A673 (cell line): Measurements from ENCODE around the gene OR10A2. TPM values are rescaled to one million over a fixed set of nuclear protein-coding genes. Genes with fewer than 3 reads are reported as not detected.

ENCODE experiments used
- BruUV-seq: library from RNA; stranded (reverse); fragments of 400-500 nt; replicated peaks from 2 replicates; lab custom pipeline; 2021; lab: Mats Ljungman, UMichigan
- CTCF ChIA-PET: fragments of 300-600 bp; sonication (Branson Sonifier 250); formaldehyde crosslinking; loops from one replicate; lab custom pipeline; 2022; ENCODE audit warnings: antibody characterized with exemption; lab: Charles Lee
- POLR2A ChIA-PET: fragments of 300-600 bp; sonication (Branson Sonifier 250); formaldehyde crosslinking; loops from one replicate; lab custom pipeline; 2022; ENCODE audit warnings: antibody characterized with exemption; ENCODE audit not compliant: low non-redundant PET; lab: Charles Lee
- DNase-seq: peaks from one replicate; pipeline ENCODE4 v3.0.0-alpha.2; 2015; ENCODE audit warnings: low spot score
- H3K27ac ChIP-seq: fragments of 200-600 bp; sonication (generic); 2 replicates; pipeline ENCODE4 v1.5.1; 2016; ENCODE audit warnings: mixed run types, low read depth, mild to moderate bottlenecking, mixed read lengths, antibody characterized with exemption, low read length; ENCODE audit not compliant: poor library complexity, severe bottlenecking
- H3K27me3 ChIP-seq: fragments of 200-600 bp; sonication (generic); replicated peaks from 2 replicates; pipeline ENCODE4 v1.6.1; 2017; ENCODE audit warnings: mixed run types, low read depth, mild to moderate bottlenecking, mixed read lengths, antibody characterized with exemption, low read length; ENCODE audit not compliant: insufficient read depth, poor library complexity
- H3K36me3 ChIP-seq: fragments of 200-600 bp; sonication (generic); 2 replicates; pipeline ENCODE4 v1.6.1; 2016; ENCODE audit warnings: mixed run types, mild to moderate bottlenecking, mixed read lengths, antibody characterized with exemption, low read length; ENCODE audit not compliant: insufficient read depth, poor library complexity, severe bottlenecking
- H3K4me1 ChIP-seq: fragments of 200-600 bp; sonication (generic); 2 replicates; pipeline ENCODE4 v1.6.1; 2017; ENCODE audit warnings: mixed run types, mild to moderate bottlenecking, mixed read lengths, antibody characterized with exemption, low read length; ENCODE audit not compliant: insufficient read depth, poor library complexity, severe bottlenecking
- H3K4me3 ChIP-seq: fragments of 200-600 bp; sonication (generic); 2 replicates; pipeline ENCODE4 v1.5.1; 2016; ENCODE audit warnings: low read depth, mixed run types, mild to moderate bottlenecking, mixed read lengths, low read length; ENCODE audit not compliant: poor library complexity, severe bottlenecking
- H3K9me3 ChIP-seq: fragments of 200-600 bp; sonication (generic); 2 replicates; pipeline ENCODE4 v1.6.1; 2016; ENCODE audit warnings: mixed run types, low read depth, mild to moderate bottlenecking, mixed read lengths, antibody characterized with exemption, low read length; ENCODE audit not compliant: poor library complexity, severe bottlenecking
- CTCF ChIP-seq: fragments of 300-800, 200-600 bp; sonication (generic); conservative IDR thresholded peaks from 2 replicates; pipeline ENCODE4 v1.5.1; 2017; ENCODE audit warnings: low read depth, mild to moderate bottlenecking, antibody characterized with exemption, low read length, moderate library complexity, mixed read lengths
- EZH2 ChIP-seq: fragments of 200-600 bp; sonication (generic); IDR thresholded peaks from 2 replicates; pipeline ENCODE4 v1.6.1; 2017; ENCODE audit warnings: borderline replicate concordance, low read depth, mild to moderate bottlenecking, mixed read lengths, antibody characterized with exemption, low read length; ENCODE audit not compliant: poor library complexity, severe bottlenecking
- intact Hi-C: fragments of 100-400 bp; cut with micrococcal nuclease; formaldehyde crosslinking; loops from one replicate; pipeline ENCODE4 v1.10.0; 2022; ENCODE audit not compliant: unreplicated experiment
- total RNA-seq: library from RNA; stranded (reverse); gene quantifications from 2 replicates; pipeline ENCODE4 v1.2.3, GENCODE V29; 2021

The OR10A2 gene
- total RNA-seq, 1 experiment from 2014 or later, result not detected

DNA sequence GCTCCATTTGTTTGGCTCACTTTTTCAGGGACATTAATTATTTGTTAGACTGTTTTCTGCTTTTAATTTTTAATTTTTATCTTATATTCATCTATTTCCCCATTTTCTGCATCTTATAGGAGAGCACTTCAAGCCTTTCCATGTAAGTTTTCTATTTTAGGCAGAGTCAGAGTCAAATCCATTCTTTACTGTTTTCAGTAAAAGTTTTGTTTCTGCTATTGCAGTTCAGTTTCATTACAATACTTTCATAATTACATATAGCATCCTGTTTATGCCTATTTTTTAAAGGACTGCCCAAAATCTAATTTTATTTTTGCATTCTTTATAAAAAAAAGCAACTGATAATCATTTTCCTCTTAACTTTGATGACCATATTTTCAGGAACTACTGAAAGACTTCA, 21.2 kb upstream of the OR10A2 start:
- Histone ChIP-seq H3K4me3 (no peak overlapping the region), H3K9me3 (no peaks in the 10 kb centered on the region), H3K27ac (no peak overlapping the region), H3K36me3 (no peaks in the 10 kb centered on the region), H3K4me1 (no peaks in the 10 kb centered on the region), H3K27me3 (no peaks in the 10 kb centered on the region)
- POLR2A ChIA-PET, result no interaction called here
- BruUV-seq, result no TSS peak
- no peak for TF ChIP-seq CTCF
- no peak for TF ChIP-seq EZH2
- CTCF ChIA-PET, result no interaction called here
- intact Hi-C loops, result no loop called here
- no peak for DNase-seq

GRCh38 chr11:6843670-6844069, 19.2 kb upstream of the OR10A2 start:
- Histone ChIP-seq H3K27ac (no peak overlapping the region), H3K4me1 (no peaks in the 10 kb centered on the region), H3K36me3 (no peaks in the 10 kb centered on the region), H3K9me3 (no peaks in the 10 kb centered on the region), H3K4me3 (no peak overlapping the region), H3K27me3 (no peaks in the 10 kb centered on the region)
- CTCF ChIA-PET, result no interaction called here
- DNase-seq, result no peak
- TF ChIP-seq EZH2, result no peak
- no peak for TF ChIP-seq CTCF
- intact Hi-C loops, result no loop called here
- no TSS peak for BruUV-seq
- POLR2A ChIA-PET, result no interaction called here

- POLR2A ChIA-PET, result no interaction called here
- Histone ChIP-seq H3K27me3 (no peaks in the 10 kb centered on the region), H3K4me1 (no peaks in the 10 kb centered on the region), H3K27ac (no peak overlapping the region), H3K4me3 (no peak overlapping the region), H3K9me3 (no peaks in the 10 kb centered on the region), H3K36me3 (no peaks in the 10 kb centered on the region)
- DNase-seq, result no peak
- BruUV-seq, result no TSS peak
- TF ChIP-seq CTCF, result no peak
- TF ChIP-seq EZH2, result no peak
- intact Hi-C loops, result no loop called here
- CTCF ChIA-PET, result no interaction called here
These were observed 18.5 kb upstream of the OR10A2 start for GRCh38 chr11:6844356-6844755.
